HG03066 (cell line): Measurements from ENCODE around the gene POPDC3.
A peak's percentile ranks its signal among the peaks of the same experiment; 100 is the strongest.

Experiments
- ATAC-seq: cut with Tn5 transposase; IDR thresholded peaks from one replicate; pipeline ENCODE4 v1.9.1; 2021; ENCODE audit warnings: low read depth; ENCODE audit not compliant: unreplicated experiment

The POPDC3 gene

DNA sequence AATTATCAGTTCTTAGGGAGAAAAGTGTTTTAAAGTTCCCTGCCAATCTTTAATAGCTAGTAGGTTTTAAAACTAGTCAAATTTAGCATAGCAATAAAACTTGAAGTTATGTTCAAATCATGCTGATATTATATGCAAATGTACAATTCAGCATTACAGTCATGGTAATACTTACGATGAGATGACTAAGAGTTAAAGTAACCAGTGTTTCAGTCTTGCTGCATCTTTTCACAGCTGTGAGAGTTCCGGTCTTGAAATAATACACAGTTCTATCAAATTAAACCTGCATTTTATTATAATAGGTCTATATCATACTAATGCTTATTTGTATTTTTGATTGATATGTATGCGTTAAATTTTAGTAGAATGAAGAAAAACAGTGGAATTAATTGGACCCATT lies 26.1 kb downstream of the POPDC3 start:
- ATAC-seq: no peak

DNA sequence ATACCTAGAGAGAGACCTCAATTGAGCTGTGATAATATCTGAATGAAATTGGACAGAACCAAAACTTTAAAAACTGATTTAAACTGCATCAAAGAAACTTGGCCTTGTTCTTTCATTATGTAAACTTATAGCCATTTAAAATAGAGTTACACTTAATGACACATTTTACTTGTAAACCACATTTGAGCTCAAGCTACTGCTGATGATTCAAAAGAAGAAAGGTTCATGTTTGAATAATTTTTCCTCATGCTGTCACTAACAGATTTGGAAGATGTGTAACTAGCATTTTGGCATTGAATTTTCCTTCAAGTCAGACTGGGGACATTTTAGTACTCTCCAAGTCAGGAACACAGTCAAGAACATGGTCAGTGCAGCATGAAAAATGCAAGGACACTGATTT lies 26.9 kb downstream of the POPDC3 start:
- no peak for ATAC-seq

DNA sequence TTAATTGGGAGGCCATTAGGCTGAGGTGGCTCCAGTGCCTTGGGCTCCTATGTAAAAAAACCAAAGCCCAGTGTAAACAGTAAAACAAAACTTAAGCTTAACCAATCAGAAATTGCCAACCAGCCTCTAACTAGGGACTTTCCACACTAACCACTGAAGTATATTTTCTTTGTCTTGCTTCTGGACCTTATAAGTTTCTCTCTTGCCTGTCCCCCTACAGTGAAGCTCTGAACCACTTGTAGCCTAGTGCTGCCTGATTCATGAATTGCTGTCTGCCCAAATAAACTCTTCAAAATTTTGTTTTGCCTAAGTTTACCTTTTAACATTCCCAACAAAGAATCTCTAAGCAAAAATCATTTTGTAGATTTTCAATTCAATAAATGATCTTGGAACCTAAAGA lies 28.2 kb downstream of the POPDC3 start:
- no peak for ATAC-seq

DNA sequence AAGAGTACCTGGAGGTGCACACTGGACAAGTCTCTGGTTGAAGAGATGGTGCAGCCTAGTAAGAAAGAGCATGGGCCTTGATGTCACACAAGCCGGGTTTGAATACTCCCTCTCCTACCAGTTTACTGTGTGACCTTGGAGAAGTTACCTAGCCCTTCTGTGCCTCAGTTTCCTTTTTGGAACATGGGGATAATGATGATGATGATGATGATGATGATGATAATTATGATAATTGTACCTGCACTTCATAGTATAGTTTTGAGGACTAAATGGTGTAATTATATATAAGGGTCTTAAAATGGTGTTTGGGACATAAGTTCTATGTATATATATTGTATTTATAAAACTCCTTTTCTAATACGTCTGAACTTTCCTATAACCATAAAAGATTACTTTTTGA lies 41.7 kb downstream of the POPDC3 start:
- ATAC-seq: no peak

DNA sequence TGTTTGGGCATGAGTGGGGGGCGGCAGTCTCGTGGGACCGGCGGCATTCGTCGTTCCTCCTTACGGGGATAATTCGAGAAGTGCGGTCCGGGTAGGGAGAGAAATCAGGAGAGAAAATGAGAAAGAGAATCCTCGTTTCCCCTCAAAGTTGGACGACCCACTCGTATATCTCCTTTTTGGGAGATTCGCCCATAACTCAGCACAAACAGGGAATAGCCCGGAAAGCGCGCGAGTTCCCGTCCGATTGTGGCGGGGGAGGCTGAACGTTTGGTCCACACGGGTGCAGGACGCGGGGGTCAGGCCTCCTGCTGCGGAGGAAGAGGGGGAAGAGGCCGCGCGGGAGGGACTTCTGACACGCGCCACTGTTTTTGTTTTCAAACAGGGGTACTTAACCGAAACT lies 42.4 kb downstream of the POPDC3 start:
- no peak for ATAC-seq

DNA sequence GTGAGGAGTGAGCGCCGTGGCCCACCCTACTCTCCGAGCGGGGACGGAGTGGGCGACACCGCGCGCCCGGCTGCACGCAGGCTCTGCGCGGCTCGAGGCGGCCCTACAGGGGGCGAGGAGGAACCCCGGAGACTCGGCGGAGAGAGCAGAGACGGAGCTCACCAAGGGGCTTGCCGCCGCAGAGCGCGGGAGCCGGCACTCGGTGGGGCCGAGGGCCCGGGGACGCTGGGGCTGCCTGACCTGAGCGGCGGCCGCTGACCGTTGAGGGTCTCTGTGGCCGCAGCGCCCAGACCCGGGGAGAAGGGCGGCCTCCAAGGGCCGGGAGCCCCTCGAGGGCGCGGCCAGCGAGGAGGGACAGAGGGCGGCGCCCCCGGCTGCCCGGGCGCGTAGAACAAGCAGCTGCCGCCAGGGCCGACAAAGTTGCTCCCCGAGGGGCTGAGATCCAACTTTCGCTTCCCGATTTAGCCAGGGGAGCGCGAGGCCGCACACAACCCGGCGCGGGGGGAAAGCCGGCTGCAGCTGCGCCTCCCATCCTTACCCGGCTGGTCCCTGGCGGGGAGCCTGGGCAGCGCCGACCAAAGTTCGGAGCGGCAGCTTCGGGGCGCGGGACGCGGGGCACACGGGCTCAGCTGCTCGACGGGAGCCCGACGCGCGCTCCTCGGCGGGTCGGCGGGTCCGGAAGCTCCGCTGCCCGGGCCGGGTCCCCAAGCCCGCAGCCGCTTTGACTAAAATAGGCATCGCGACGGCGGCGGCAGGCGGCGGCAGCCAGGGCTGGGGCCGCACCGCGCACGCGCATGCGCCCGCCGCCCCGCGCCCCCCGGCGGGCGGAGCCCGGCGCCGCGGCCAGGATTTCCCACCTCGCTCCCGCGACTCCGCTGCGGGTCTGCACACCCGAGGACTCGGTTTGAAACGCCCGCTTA lies 43.1 kb downstream of the POPDC3 start:
- ATAC-seq: peak; percentile 55

DNA sequence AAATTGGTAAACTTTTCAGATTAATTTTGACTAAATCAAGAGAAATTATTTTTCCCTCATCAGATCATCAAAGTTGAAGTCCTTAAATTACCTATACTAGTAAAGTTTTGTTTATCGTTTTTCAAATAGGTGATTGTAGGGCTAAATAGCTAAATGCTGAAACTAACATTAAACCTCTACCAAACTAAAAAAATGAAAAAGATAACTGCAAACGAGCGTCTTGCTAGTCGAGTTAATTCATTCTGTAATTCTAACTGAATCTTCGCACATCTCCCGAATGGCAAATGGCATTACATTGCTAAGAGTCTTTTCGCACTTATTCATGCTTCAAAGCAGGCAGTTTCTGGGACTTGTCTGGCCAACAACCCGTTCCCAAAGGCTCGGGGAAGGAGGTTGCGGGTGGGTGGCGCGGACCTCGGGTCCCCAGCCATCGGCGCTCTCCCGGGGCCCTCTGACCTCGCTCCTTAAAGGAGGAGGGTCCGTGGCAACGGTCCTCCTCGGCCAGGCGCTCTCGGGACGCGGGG lies 43.8 kb downstream of the POPDC3 start:
- ATAC-seq: no peak

DNA sequence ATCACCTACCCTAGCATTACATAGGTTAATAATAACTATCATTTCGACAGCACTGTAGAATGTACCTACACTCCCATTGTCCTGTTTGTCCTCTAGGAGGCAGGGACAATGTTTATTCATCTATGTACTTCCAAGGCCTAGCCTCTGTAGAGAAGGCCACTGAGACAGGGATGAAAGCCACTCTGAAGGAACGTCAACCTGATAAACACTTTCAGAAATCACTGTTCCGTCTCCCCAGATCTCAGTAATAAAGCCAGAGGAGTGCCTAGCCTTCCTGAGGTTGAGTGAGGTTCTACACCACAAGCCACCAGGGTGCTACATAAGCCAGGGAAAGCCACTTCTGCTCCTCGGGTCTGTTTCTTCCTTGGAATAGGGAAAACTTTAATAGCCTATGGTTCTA lies 44.8 kb downstream of the POPDC3 start:
- ATAC-seq: no peak

DNA sequence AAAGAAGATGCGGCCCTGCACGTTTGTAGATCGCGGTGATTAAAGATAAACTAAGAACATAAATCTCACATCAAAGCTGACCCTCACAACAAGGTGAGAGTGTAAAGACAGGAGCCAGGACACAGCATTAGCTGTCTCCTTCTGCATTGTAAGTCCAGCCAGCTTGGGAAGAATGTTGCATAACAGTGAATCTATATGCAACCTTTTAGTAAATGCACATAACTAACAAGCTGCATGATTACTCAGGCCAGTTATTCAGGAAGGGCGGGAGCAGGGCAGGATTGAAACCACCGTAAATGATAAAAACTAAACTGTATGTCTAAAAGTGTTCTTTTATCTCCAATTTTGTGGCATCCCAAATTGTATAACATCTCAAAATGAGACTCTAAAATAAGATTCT lies 57.1 kb downstream of the POPDC3 start:
- no peak for ATAC-seq

DNA sequence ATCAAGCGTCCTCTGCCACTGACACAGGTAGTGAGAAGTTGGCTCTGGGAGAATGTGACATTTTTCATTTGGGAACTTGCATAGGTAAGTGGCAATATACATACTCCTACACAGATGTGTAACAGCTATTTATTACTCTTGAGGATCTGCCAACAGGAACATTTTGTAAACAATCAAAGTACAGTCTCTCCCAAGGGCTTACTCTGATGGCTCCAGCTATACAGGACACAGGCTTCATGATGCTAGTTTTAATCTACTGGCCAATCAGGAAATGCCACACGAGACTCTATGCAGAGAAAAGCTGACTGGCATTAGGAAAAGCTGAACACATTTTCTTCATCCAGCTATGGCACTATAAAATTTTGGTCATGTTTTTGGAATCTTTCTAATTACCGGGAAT lies 57.8 kb downstream of the POPDC3 start:
- ATAC-seq: no peak

DNA sequence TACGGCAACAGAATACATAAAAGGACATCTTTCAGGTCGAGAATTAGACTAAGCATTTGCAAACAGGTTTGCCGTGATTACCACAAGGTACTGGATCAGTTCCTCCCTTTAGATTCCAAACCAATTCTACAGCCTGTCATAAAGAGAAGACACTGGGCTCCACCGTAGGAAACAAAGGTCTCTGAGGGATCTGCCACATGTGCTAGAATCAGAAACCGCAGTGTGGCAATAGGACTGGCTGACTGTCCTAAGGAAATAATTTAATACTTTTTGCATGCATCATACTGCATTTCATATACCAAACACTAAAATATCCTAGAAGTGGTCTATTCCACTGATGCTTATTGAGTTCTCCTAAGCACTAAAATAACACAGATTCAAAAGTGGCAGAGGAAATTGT lies 59.2 kb downstream of the POPDC3 start:
- no peak for ATAC-seq

DNA sequence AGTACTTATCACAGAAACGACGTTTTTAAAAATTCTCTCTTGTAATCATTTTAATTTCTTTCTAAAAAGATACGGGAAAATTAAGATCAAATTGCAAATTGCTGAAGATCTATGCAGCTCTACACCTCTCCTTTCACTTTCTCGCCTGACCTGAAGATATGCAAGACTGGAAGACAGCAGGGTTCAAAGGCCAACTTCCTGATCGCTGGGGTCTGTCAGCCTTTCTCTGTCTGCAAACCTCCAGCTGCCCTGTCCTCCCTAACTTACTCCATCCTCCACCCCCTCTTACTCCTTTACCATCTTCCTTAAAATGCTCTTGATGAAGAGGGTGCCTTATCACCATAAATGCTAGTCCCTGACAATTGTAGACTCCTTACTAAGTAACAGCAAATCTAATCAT lies 63.7 kb downstream of the POPDC3 start:
- ATAC-seq: no peak

DNA sequence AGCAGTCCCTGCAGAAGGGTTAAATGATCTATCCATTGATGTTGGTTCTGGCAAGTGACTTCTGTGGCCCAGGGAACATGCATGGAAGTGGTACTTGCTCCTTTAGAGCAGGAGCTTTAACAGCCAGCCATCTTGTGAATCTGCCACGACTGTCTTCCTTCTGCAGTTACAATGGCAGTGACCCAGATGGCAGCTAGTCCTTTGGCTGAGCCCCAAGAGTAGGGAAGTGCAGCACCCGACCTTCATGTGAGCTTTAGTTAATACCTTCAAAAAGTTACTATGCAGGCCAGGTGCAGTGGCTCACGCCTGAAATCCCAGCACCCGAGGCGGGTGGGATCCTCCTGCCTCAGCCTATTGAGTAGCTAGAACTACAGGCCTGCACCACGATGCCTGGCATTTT lies 66.4 kb downstream of the POPDC3 start:
- no peak for ATAC-seq

DNA sequence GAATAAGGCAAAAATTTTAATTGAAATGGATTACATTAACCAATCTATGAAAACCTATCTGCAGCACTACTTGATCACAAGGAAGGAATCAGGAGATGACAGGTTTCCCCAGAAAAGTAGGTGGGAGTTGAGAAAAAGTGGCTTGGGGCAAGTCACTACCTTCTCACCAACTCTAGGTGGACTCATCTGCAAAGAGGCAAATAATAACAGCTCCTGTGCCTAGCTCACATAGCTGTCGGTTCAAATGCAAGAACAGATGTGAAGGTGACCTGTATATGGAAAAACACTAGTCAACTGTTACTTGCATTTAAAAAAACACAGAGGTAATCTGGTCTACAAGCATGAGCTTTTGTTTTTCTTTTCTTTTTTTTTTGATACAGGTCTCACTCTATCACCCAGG lies 67.2 kb downstream of the POPDC3 start:
- no peak for ATAC-seq

DNA sequence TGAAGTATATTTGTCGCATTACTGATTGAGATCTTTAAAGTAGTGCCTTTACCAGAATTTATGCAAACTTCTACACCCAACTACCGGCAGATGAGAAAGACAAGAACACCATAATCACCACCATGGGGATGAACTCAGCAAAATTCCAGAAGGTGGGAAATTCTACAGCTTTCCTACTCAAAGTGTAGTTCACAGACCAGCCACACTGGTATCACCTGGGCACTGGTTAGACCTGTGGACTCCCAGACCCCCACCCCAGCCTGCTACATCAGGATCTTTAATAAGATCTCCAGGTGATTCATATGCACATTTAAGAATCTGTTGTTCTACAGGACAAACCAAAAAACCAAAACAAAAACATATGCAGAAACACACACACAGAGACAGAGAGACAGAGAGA lies 67.9 kb downstream of the POPDC3 start:
- no peak for ATAC-seq

DNA sequence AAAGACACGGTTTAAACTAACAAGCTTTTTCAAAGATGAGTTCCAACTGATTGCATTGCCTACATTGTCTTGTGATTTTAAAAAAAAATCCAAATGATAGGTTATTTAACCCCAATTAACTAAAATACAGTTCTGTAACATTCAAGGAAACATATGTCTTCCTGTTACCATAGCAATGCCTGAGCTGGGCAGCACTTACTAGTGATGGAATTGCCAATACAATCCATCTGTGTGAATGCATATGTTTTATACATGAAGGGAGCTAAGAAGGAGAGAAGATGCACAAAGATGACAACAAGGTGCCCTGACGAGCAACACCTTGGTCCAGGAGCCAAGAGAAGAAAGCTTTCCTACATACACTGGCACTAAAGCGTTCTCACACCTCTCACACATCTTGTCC lies 68.7 kb downstream of the POPDC3 start:
- ATAC-seq: no peak

DNA sequence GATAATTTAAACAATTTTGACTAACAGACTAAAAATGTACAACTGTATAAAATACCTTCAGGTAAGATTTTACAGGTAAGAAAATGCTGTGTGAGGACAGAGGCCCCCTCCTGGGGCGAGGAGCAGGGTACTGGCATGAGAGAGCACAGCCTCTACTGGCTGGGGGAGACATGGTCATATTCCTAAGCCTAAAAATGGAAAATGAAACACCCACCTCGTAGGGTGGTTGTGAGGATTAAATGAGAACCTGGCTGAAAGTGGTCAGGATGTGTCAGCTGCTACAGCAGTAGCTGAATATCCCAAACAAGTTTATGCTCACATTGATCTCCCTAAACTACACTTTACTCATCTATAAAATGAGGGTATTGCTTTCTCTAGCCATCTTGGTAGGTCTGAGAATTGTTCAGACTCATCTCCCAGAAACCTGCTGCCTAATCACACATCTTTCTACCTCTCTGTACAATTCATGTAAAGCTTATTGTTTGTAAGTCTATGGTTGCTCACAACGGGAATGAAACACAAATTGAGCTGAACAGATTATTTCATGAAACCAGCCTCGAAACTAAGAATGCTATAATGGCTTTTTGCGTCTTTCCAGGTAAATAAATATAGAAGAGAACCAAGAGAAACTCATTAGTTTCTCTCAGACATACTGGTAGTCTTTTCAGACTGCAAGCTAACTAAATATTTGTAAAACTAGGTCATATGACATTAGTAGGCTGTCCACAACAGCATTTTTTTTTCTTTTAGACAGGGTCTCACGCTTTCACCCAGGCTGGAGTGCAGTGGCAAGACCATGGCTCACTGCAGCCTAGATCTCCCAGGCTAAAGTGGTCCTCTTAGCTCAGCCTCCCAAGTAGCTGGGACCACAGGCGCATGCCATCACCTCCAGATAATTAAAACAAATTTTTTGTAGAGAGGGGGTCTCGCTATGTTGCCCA lies 69.6 kb downstream of the POPDC3 start:
- ATAC-seq: no peak

DNA sequence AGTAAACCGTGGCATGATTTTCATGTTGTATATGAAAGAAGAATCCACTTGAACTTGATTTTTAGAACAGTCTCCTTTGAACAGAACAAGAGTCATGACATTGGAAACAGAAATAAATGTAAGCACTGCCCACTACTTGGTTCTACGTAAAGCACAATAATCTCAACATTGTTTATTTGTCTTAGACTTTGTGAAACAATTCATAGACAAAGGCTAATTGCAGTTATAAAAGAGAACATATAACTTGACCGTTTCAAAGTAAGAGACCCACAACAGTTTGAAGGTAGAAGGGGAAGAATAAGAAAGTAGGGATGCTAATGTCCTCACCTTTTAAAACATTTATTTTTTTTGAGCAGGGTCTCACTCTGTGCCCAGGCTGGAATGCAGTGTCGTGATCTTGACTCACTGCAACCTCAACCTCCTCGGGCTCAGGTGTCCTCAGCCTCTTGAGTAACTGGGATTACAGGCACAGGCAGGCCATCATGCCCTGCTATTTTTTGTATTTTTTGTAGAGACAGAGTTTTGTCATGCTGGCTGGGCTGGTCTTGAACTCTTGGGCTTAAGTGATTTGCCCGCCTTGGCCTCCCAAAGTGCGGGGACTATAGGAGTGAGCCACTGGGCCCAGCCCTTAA lies 71.1 kb downstream of the POPDC3 start:
- ATAC-seq: no peak
